ENCODE measurements around the gene CLDN16. TPM values are rescaled to one million over a fixed set of nuclear protein-coding genes. Genes with fewer than 3 reads are reported as not detected.

CLDN16 gene
- total and polyA plus RNA-seq, 8 donors, result 0.10 to 0.29 TPM; not detected in 6

DNA sequence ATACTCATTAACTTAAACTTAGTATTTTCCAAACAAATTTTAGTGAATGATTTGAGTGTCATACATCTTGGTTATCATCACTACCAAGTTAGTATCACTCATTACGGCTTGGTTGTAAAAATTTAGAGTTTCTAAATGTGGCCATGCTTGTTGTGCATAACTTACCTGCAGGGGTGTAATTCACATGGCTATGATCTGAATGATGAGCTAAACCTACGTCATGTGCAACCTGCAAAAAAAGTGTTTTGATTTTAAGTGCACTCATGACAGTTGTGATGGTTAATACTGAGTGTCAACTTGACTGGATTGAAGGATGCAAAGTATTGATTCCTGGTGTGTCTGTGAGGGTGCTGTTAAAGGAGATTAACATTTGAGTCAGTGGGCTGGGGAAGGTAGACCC, 17.6 kb upstream of the CLDN16 start:
- Histone ChIP-seq H3K4me1 (no peaks in the 10 kb centered on the region), H3K27me3 (no peaks in the 10 kb centered on the region), H3K4me3 (no peak overlapping the region), H3K27ac (no peak overlapping the region), H3K36me3 (no peaks in the 10 kb centered on the region), H3K9me3 (no peaks in the 10 kb centered on the region)
- no peak for DNase-seq
- 89 to 96% (median 95%) methylated on average over 2 of the region's 2 CpGs for WGBS, 5 donors
- intact Hi-C loops (cut with DNase I; ENCODE audit: low total_unique reads), result no loop called here
- TF ChIP-seq POLR2A (IDR thresholded peaks at IDR 0.05), result no peak
- TF ChIP-seq EP300 (IDR thresholded peaks at IDR 0.05), result no peak
- TF ChIP-seq CTCF (IDR thresholded peaks at IDR 0.05), result no peak
- TF ChIP-seq POLR2AphosphoS5 (IDR thresholded peaks at IDR 0.05), result no peak

DNA sequence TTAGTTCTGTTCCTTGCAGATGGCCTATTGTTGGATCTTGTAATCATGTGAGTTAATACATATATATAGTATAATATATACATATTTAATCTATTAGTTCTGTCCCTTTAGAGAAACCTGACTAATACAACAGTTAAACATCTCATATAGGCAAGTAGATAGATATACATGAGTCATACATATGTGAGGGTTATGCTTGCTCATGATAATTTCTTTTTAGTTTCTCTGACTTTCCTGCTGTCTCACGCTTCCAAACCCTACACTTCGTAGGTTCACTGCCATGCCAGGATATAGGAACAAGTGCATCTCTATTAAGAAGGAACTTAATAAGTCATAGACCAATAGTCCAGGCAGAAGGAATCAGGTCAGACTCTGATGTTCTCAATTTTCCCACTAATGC, 16.8 kb upstream of the CLDN16 start:
- no peak for DNase-seq
- WGBS, 5 donors, result 40 to 69% (median 49%) methylated on average over 2 of the region's 2 CpGs
- no peaks in the 10 kb centered on the region for H3K27me3 ChIP-seq
- no peaks in the 10 kb centered on the region for H3K9me3 ChIP-seq
- no peak overlapping the region for H3K27ac ChIP-seq
- TF ChIP-seq CTCF (IDR thresholded peaks at IDR 0.05), result no peak
- TF ChIP-seq EP300 (IDR thresholded peaks at IDR 0.05), result no peak
- no peak for TF ChIP-seq POLR2A (IDR thresholded peaks at IDR 0.05)
- TF ChIP-seq POLR2AphosphoS5 (IDR thresholded peaks at IDR 0.05), result no peak
- no peaks in the 10 kb centered on the region for H3K4me1 ChIP-seq
- H3K36me3 ChIP-seq, result no peaks in the 10 kb centered on the region
- H3K4me3 ChIP-seq, result no peak overlapping the region
- intact Hi-C loops (cut with DNase I; ENCODE audit: low total_unique reads), result no loop called here

- DNase-seq, result no peak
- intact Hi-C loops (cut with DNase I; ENCODE audit: low total_unique reads), result no loop called here
- Histone ChIP-seq H3K27me3 (no peaks in the 10 kb centered on the region), H3K4me1 (no peaks in the 10 kb centered on the region), H3K9me3 (no peaks in the 10 kb centered on the region), H3K27ac (no peak overlapping the region), H3K4me3 (no peak overlapping the region), H3K36me3 (no peaks in the 10 kb centered on the region)
- TF ChIP-seq EP300 (IDR thresholded peaks at IDR 0.05), result no peak
- no peak for TF ChIP-seq CTCF (IDR thresholded peaks at IDR 0.05)
- TF ChIP-seq POLR2AphosphoS5 (IDR thresholded peaks at IDR 0.05), result no peak
- no peak for TF ChIP-seq POLR2A (IDR thresholded peaks at IDR 0.05)
Measured at GRCh38 chr3:190375246-190375645, 12.7 kb upstream of the CLDN16 start.

- Histone ChIP-seq H3K4me3 (no peak overlapping the region), H3K36me3 (no peaks in the 10 kb centered on the region), H3K27ac (no peak overlapping the region), H3K27me3 (no peaks in the 10 kb centered on the region), H3K4me1 (no peaks in the 10 kb centered on the region), H3K9me3 (no peaks in the 10 kb centered on the region)
- WGBS, 5 donors, result 44 to 59% (median 52%) methylated on average over 3 of the region's 3 CpGs
- intact Hi-C loops (cut with DNase I; ENCODE audit: low total_unique reads), result no loop called here
- DNase-seq, result no peak
- TF ChIP-seq POLR2AphosphoS5 (IDR thresholded peaks at IDR 0.05) (no peak), CTCF (IDR thresholded peaks at IDR 0.05) (no peak), POLR2A (IDR thresholded peaks at IDR 0.05) (no peak), EP300 (IDR thresholded peaks at IDR 0.05) (no peak)
Measured at GRCh38 chr3:190375671-190376070, 12.3 kb upstream of the CLDN16 start.

Data from stomach (tissue), 9 donors.